SU-DHL-6 (cell line): ENCODE data around the gene SLC6A11.

Source experiments
- H2AFZ ChIP-seq: fragments of 200-600 bp; sonication (generic); 2 replicates; pipeline ENCODE4 v1.6.1; 2014; ENCODE audit warnings: low read depth, mild to moderate bottlenecking, moderate library complexity, mixed read lengths, antibody characterized with exemption, low read length; ENCODE audit not compliant: severe bottlenecking
- H3F3A ChIP-seq: fragments of 200-600 bp; shearing (Covaris generic); 2 replicates; pipeline ENCODE4 v1.6.0; 2016; ENCODE audit warnings: antibody characterized with exemption, mild to moderate bottlenecking; ENCODE audit not compliant: insufficient read depth
- H3K27ac ChIP-seq: fragments of 200-600 bp; sonication (generic); 2 replicates; pipeline ENCODE4 v1.5.1; 2016; ENCODE audit warnings: low read depth, mild to moderate bottlenecking, low read length, moderate library complexity, mixed read lengths
- H3K27me3 ChIP-seq: fragments of 200-600 bp; sonication (generic), shearing (Covaris generic); 2 replicates; pipeline ENCODE4 v1.6.0; 2014; ENCODE audit warnings: mild to moderate bottlenecking, low read length
- H3K36me3 ChIP-seq: fragments of 200-600 bp; sonication (generic); 2 replicates; pipeline ENCODE4 v1.6.1; 2014; ENCODE audit warnings: mild to moderate bottlenecking, low read length, mixed read lengths
- H3K4me2 ChIP-seq: fragments of 300-600, 200-600 bp; shearing (Covaris generic), sonication (generic); 2 replicates; pipeline ENCODE4 v1.6.0; 2014; ENCODE audit warnings: low read length, low read depth, mild to moderate bottlenecking; ENCODE audit not compliant: poor library complexity, severe bottlenecking
- H3K4me3 ChIP-seq: fragments of 200-600 bp; sonication (generic); 2 replicates; pipeline ENCODE4 v1.5.1; 2014; ENCODE audit warnings: antibody characterized with exemption, low read length, mild to moderate bottlenecking, mixed read lengths; ENCODE audit not compliant: insufficient read depth, poor library complexity, severe bottlenecking
- H3K79me2 ChIP-seq: fragments of 200-600 bp; sonication (generic); 2 replicates; pipeline ENCODE4 v1.6.1; 2014; ENCODE audit warnings: mild to moderate bottlenecking, low read length, moderate library complexity; ENCODE audit not compliant: insufficient read depth
- H3K9ac ChIP-seq: fragments of 200-600 bp; sonication (generic); 2 replicates; pipeline ENCODE4 v1.7.0; 2014; ENCODE audit warnings: mild to moderate bottlenecking, low read length
- H3K9me2 ChIP-seq: fragments of 200-600 bp; sonication (generic); replicated peaks from 2 replicates; pipeline ENCODE4 v1.6.1; 2014; ENCODE audit warnings: low read length; ENCODE audit not compliant: insufficient read depth
- H3K9me3 ChIP-seq: fragments of 200-600 bp; sonication (generic); 2 replicates; pipeline ENCODE4 v1.6.1; 2014; ENCODE audit warnings: low read length, mixed read lengths; ENCODE audit not compliant: insufficient read depth
- H4K20me1 ChIP-seq: fragments of 200-600 bp; sonication (generic); 2 replicates; pipeline ENCODE4 v1.6.1; 2014; ENCODE audit warnings: low read depth, mild to moderate bottlenecking, antibody characterized with exemption, low read length, moderate library complexity, mixed read lengths
- EZH2phosphoT487 ChIP-seq: fragments of 200-600 bp; sonication (generic), shearing (Covaris generic); conservative IDR thresholded peaks from 2 replicates; pipeline ENCODE4 v1.6.1; 2018; ENCODE audit warnings: mild to moderate bottlenecking, antibody characterized with exemption, low read length, moderate library complexity, mixed read lengths
- TF ChIP-seq, protein P1 (sequence below): fragments of 200-600 bp; sonication (generic); IDR thresholded peaks from one replicate; pipeline ENCODE4 v1.5.1; 2017; ENCODE audit warnings: antibody characterized with exemption, mild to moderate bottlenecking, low read length, moderate library complexity; ENCODE audit not compliant: insufficient read depth, poor library complexity, severe bottlenecking

SLC6A11 gene

DNA sequence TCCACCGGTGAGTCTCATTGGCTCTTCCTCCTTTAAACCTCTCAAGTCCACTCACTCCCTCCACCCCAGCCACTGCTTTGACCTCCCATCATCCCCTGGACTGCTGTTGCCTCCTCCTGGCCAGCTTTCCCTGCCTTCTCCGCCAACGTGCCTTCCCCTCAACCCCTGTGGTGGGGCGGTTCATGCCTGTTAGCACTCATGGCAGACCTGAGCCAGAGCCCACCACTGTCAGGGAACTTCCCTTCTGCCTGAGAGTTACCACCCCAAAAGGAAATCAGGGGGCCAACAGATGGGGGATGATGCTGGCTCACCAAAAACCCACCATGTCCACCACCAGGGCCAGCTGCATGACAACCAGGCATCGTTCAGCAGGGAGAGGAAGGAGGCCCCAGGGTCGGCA lies 132.3 kb downstream of the SLC6A11 start:
- no peak overlapping the region for H3K4me2 ChIP-seq
- no peak overlapping the region for H2AFZ ChIP-seq
- no peaks in the 10 kb centered on the region for H3K36me3 ChIP-seq
- no peak overlapping the region for H3K9ac ChIP-seq
- H3K9me2 ChIP-seq = no peaks in the 10 kb centered on the region
- H3K4me3 ChIP-seq = no peak overlapping the region
- TF ChIP-seq EZH2phosphoT487 = no peak
- TF ChIP-seq, protein P1, sequence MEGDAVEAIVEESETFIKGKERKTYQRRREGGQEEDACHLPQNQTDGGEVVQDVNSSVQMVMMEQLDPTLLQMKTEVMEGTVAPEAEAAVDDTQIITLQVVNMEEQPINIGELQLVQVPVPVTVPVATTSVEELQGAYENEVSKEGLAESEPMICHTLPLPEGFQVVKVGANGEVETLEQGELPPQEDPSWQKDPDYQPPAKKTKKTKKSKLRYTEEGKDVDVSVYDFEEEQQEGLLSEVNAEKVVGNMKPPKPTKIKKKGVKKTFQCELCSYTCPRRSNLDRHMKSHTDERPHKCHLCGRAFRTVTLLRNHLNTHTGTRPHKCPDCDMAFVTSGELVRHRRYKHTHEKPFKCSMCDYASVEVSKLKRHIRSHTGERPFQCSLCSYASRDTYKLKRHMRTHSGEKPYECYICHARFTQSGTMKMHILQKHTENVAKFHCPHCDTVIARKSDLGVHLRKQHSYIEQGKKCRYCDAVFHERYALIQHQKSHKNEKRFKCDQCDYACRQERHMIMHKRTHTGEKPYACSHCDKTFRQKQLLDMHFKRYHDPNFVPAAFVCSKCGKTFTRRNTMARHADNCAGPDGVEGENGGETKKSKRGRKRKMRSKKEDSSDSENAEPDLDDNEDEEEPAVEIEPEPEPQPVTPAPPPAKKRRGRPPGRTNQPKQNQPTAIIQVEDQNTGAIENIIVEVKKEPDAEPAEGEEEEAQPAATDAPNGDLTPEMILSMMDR = no peak
- H3F3A ChIP-seq = no peaks in the 10 kb centered on the region
- no peaks in the 10 kb centered on the region for H3K9me3 ChIP-seq
- H3K79me2 ChIP-seq = no peaks in the 10 kb centered on the region
- no peak overlapping the region for H3K27ac ChIP-seq
- H4K20me1 ChIP-seq = no peaks in the 10 kb centered on the region
- no peaks in the 10 kb centered on the region for H3K27me3 ChIP-seq

DNA sequence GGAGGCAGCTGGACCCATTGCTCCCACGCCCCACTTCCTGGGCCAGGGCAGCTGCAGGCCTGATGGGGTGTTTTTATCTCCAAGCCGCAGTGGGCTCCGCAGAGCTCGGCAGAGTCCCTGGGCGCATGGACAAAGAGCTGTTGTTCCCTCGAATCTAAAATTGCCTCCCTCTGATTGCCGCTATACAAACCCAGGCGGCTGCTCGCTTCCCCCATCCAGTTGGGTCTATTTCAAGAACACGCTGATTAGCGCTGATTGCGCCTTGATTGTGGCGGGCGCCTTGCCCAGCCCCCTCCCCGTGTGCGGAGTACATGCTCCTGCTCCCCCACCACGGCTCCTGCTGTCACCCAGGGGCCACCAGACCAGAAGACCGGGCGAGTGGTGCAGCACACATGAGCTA lies 133.2 kb downstream of the SLC6A11 start:
- Histone ChIP-seq H3K27ac (no peak overlapping the region), H3K9me3 (no peaks in the 10 kb centered on the region), H3F3A (no peaks in the 10 kb centered on the region), H4K20me1 (no peaks in the 10 kb centered on the region), H3K27me3 (no peaks in the 10 kb centered on the region), H3K36me3 (no peaks in the 10 kb centered on the region), H2AFZ (no peak overlapping the region), H3K4me2 (no peak overlapping the region), H3K9ac (no peak overlapping the region), H3K9me2 (no peaks in the 10 kb centered on the region), H3K4me3 (no peak overlapping the region), H3K79me2 (no peaks in the 10 kb centered on the region)
- TF ChIP-seq, protein P1 = no peak

- Histone ChIP-seq H3F3A (no peaks in the 10 kb centered on the region), H3K4me3 (no peak overlapping the region), H3K36me3 (no peaks in the 10 kb centered on the region), H3K27me3 (no peaks in the 10 kb centered on the region), H3K9me3 (no peaks in the 10 kb centered on the region), H4K20me1 (no peaks in the 10 kb centered on the region), H3K9me2 (no peaks in the 10 kb centered on the region), H2AFZ (no peak overlapping the region), H3K9ac (no peak overlapping the region), H3K27ac (no peak overlapping the region), H3K4me2 (no peak overlapping the region), H3K79me2 (no peaks in the 10 kb centered on the region)
- TF ChIP-seq EZH2phosphoT487 = no peak
- TF ChIP-seq, protein P1 = no peak
Measured at GRCh38 chr3:10950476-10951294, 134.7 kb downstream of the SLC6A11 start.
